Ectodermal cell (in vitro differentiated cells): ENCODE results near the gene ECI1.

Source experiments
- H3K27ac ChIP-seq: 2 replicates; pipeline ENCODE4 v1.7.0; 2013; ENCODE audit warnings: mild to moderate bottlenecking, low read depth, low read length; ENCODE audit not compliant: insufficient read depth, poor library complexity, severe bottlenecking
- H3K27me3 ChIP-seq: 2 replicates; pipeline ENCODE4 v1.7.0; 2013; ENCODE audit warnings: mild to moderate bottlenecking, low read length; ENCODE audit not compliant: insufficient read depth, control insufficient read depth, poor library complexity, severe bottlenecking
- H3K36me3 ChIP-seq: one replicate; pipeline ENCODE4 v1.7.0; 2013; ENCODE audit warnings: low read length; ENCODE audit not compliant: control insufficient read depth, insufficient read depth
- H3K4me1 ChIP-seq: one replicate; pipeline ENCODE4 v1.7.0; 2013; ENCODE audit warnings: low read length; ENCODE audit not compliant: control insufficient read depth, insufficient read depth
- H3K4me3 ChIP-seq: 2 replicates; pipeline ENCODE4 v1.7.0; 2013; ENCODE audit warnings: low read depth, low read length, control low read depth; ENCODE audit not compliant: insufficient read depth
- H3K9me3 ChIP-seq: 2 replicates; pipeline ENCODE4 v1.7.0; 2013; ENCODE audit warnings: mild to moderate bottlenecking, low read length, moderate library complexity; ENCODE audit not compliant: control insufficient read depth
- WGBS, 2 experiments: methylation state at CpG; one replicate each; pipeline ENCODE4 v1.1.7; 2013; ENCODE audit warnings: missing lambda C conversion rate in 2 of 2; 5-methylcytosine and 5-hydroxymethylcytosine counted together

ECI1 gene

DNA sequence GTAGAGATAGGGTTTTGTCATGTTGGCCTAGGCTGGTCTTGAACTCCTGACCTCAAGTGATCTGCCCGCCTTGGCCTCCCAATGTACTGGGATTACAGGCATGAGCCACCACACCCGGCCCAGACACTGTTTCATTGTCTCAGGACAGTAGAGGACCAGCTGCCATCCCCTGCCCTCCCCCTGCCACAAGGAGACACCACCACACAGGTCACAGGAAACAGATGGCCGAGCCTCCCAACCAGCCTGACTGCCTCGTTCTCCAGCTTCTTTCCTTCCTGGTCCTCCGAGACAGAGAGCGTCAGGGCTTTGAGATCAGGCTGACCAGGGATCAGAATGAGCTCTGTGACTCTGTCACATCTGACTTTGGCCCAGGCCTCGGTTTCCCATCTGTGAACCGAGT, 37.3 kb upstream of the ECI1 start:
- H3K9me3 ChIP-seq = no peaks in the 10 kb centered on the region
- H3K27ac ChIP-seq = no peak overlapping the region
- no peaks in the 10 kb centered on the region for H3K36me3 ChIP-seq
- H3K27me3 ChIP-seq = no peaks in the 10 kb centered on the region
- H3K4me3 ChIP-seq = no peak overlapping the region
- no peaks in the 10 kb centered on the region for H3K4me1 ChIP-seq
- 92 to 93% methylated on average over 8 of the region's 8 CpGs for WGBS, 2 experiments

DNA sequence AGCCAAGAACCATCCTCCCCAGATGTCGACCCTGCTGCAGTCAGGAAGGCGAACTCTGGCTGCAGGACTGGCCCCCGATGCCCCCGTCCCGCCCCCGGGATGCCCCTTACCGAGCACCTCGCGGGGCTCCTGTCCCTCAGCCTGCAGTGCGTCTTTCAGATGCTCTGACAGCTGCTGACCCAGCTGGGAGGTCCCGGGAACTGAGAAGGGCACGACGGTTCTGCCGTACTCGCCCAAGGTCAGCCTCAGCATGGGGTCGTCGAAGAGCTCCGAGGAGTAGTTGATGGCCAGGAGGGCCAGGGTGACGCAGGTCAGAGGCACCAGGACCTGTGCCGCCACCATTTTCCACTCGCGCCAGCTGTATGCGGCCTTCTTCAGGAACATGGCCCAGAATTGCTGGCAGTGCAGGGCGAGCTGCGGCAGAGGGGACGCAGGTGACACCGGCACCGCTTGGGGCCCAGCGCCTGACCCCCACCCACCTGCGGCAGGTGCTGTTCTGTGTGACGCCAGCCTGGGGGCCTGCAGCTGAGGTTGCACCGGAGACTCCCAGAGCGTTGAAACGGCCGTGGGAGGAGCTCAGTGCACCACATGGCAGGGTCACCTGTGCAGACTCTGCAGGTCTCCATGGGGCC, 36.6 kb upstream of the ECI1 start:
- 88 to 89% methylated on average over 35 of the region's 35 CpGs for WGBS, 2 experiments

DNA sequence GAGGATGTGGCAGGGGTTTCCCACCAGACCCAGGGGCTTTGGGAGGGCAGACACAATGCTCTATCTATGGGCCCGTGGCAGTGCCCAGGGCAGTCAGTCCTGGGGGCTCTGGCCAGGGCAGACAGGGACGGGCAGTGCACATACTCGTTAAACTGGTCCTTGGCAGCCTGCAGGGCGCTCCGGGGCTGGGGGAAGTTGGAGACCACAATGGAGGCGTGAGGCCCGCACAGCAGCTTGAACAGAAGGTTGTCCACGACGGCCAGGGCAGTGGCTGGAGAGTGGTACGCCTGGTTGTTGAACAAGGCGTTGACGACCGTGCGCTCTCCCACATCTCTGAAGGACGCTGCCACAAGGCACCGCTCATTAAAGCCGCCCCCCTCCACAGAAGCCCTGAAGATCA, 35.2 kb upstream of the ECI1 start:
- no peaks in the 10 kb centered on the region for H3K27me3 ChIP-seq
- WGBS, 2 experiments = 93 to 94% methylated on average over 17 of the region's 17 CpGs
- no peaks in the 10 kb centered on the region for H3K36me3 ChIP-seq
- H3K4me1 ChIP-seq = no peaks in the 10 kb centered on the region
- H3K4me3 ChIP-seq = no peak overlapping the region
- H3K9me3 ChIP-seq = no peaks in the 10 kb centered on the region
- H3K27ac ChIP-seq = no peak overlapping the region

More for the DNA sequence above, 36.6 kb upstream of the ECI1 start:
- no peaks in the 10 kb centered on the region for H3K4me1 ChIP-seq
- no peaks in the 10 kb centered on the region for H3K36me3 ChIP-seq
- H3K9me3 ChIP-seq = no peaks in the 10 kb centered on the region
- H3K4me3 ChIP-seq = no peak overlapping the region
- no peak overlapping the region for H3K27ac ChIP-seq
- no peaks in the 10 kb centered on the region for H3K27me3 ChIP-seq

DNA sequence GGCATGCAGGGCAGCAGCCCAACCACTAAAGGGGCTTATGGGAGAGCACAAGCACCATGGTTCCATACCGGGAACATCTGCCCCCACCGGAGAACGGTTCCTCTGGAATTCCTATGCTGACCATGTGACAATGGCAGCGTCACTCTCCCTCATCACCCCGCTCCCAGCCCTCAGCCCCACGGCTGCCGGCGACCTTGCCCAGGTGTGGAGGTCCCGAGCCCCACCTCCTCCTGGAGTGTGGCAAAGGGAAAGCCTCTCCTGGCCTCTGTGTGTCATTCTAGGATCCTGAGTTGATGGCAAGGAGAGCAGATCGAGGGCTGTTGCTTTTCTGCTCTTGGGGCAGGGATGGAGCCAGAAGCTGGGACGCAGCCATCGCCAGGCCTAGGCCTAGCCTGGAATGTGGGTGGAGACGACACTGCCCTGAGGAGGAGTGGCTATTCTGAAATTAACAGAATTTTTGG, 34.4 kb upstream of the ECI1 start:
- no peaks in the 10 kb centered on the region for H3K9me3 ChIP-seq
- WGBS, 2 experiments = 88 to 91% methylated on average over 13 of the region's 13 CpGs
- H3K27ac ChIP-seq = no peak overlapping the region
- H3K4me1 ChIP-seq = no peaks in the 10 kb centered on the region
- H3K4me3 ChIP-seq = no peak overlapping the region
- no peaks in the 10 kb centered on the region for H3K36me3 ChIP-seq
- no peaks in the 10 kb centered on the region for H3K27me3 ChIP-seq

DNA sequence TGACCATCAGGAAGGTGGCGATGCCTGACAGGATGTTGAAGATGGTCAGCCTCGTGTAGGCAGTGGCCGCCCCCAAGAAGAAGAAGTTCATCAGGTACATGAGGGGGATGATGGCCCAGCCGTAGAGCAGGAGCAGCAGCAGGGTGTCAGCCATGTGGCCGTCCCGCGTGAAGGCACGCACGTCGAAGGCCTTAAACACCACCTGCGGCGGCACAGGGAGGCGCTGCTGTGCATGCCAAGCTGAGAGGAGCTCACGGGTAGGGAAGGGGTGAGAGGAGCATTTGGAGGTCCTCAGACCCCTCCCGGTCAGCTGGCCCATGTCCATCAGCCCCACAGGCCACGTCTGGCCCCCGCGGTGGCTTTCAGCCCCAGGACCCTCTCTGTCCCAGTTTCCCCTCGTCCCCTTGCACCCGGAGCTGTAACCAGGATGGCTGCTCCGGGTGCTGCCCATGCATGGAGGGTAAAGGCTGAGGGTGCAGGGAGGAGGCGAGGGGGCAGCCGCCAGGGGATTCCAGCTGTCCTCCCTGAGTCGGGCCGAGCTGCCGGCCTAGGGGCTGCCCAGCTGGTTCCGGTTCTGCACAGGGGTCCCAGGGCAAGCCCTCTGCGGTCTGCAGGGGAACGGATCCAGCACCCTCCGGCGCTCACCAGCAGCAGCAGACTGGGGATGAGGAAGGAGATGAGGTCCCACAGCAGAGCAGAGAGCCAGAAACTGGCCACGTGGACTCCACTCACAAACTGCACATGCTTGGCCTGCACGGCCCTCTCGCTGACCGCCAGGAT, 33.6 kb upstream of the ECI1 start:
- 91% methylated on average over 35 of the region's 35 CpGs for WGBS, 2 experiments
- no peaks in the 10 kb centered on the region for H3K27me3 ChIP-seq
- H3K27ac ChIP-seq = no peak overlapping the region

GRCh38 chr16:2284001-2284770, 32.8 kb upstream of the ECI1 start:
- 94% methylated on average over 37 of the region's 37 CpGs for WGBS, 2 experiments
- no peak overlapping the region for H3K27ac ChIP-seq
- H3K27me3 ChIP-seq = no peaks in the 10 kb centered on the region
- no peaks in the 10 kb centered on the region for H3K4me1 ChIP-seq
- H3K36me3 ChIP-seq = no peaks in the 10 kb centered on the region
- no peaks in the 10 kb centered on the region for H3K9me3 ChIP-seq
- no peak overlapping the region for H3K4me3 ChIP-seq

More for the DNA sequence above, 33.6 kb upstream of the ECI1 start:
- Histone ChIP-seq H3K4me3 (no peak overlapping the region), H3K9me3 (no peaks in the 10 kb centered on the region), H3K36me3 (no peaks in the 10 kb centered on the region), H3K4me1 (no peaks in the 10 kb centered on the region)

DNA sequence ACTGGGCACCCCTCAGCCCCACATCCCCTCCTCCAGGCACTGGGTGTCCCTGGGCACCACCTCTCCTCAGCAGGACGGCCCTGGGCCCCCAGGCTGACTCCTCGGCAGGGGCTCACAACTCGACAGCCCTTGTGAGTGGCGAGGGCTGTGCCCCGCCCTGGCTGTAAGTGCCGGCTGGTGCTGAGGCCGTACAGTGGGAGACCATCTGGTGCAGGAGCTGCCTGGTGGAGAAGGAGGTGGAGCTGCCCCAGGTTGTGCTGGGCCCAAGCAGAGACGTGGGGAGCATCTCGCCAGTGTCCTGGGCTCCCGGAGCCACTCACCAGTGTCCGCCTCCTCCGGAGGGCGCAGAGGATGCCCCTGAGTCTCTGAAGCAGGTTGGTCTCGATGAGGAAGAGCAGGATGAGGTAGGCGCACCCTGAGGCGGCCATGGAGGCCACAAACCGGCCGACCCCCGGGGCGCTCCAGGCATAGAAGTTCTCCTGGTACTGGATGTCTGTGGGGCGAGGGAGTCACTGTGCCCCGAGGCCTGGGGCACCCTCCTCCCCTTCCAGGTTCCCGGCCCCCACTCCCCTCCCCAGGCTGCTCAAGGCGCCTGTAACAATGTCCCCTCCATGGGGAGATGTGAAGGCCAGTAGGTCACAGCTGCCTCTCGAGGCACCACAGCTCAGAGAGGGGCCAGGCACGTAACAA, 31.6 kb upstream of the ECI1 start:
- no peak overlapping the region for H3K4me3 ChIP-seq
- 89 to 91% methylated on average over 26 of the region's 26 CpGs for WGBS, 2 experiments
- no peaks in the 10 kb centered on the region for H3K4me1 ChIP-seq

GRCh38 chr16:2282262-2282661, 30.9 kb upstream of the ECI1 start:
- H3K27ac ChIP-seq = no peak overlapping the region
- H3K36me3 ChIP-seq = no peaks in the 10 kb centered on the region
- H3K4me3 ChIP-seq = no peak overlapping the region
- no peaks in the 10 kb centered on the region for H3K9me3 ChIP-seq
- H3K27me3 ChIP-seq = no peaks in the 10 kb centered on the region
- WGBS, 2 experiments = 72 to 89% methylated on average over 2 to 5 of the region's 5 CpGs
- no peaks in the 10 kb centered on the region for H3K4me1 ChIP-seq

More for the DNA sequence above, 31.6 kb upstream of the ECI1 start:
- H3K27me3 ChIP-seq = no peaks in the 10 kb centered on the region
- H3K36me3 ChIP-seq = no peaks in the 10 kb centered on the region
- no peaks in the 10 kb centered on the region for H3K9me3 ChIP-seq
- no peak overlapping the region for H3K27ac ChIP-seq

GRCh38 chr16:2280981-2281542, 29.7 kb upstream of the ECI1 start:
- H3K27ac ChIP-seq = no peak overlapping the region
- no peak overlapping the region for H3K4me3 ChIP-seq
- WGBS, 2 experiments = 90 to 91% methylated on average over 24 of the region's 24 CpGs
- H3K36me3 ChIP-seq = no peaks in the 10 kb centered on the region
- H3K9me3 ChIP-seq = no peaks in the 10 kb centered on the region
- no peaks in the 10 kb centered on the region for H3K4me1 ChIP-seq
- H3K27me3 ChIP-seq = no peaks in the 10 kb centered on the region
